PFSK-1 (cell line): Measurements from ENCODE around the gene KLK11.

Experiments
- POLR2AphosphoS5 ChIP-seq: IDR thresholded peaks from 2 replicates; pipeline ENCODE4 v1.6.1; 2012; ENCODE audit warnings: low read depth, mild to moderate bottlenecking, control low read depth, low read length, moderate library complexity
- TAF1 ChIP-seq: IDR thresholded peaks from 2 replicates; pipeline ENCODE4 v1.6.1; 2012; ENCODE audit warnings: low read length, control low read depth, borderline replicate concordance; ENCODE audit not compliant: insufficient read depth
- TF ChIP-seq, protein P1 (sequence below), 2 experiments: IDR thresholded peaks; 2 replicates each; pipeline versions ENCODE4 v1.6.1 to v1.8.0; 2011 to 2012; ENCODE audit warnings: low read depth in 2 of 2, low read length in 2 of 2, control low read depth in 1 of 2, inconsistent platforms in 1 of 2, mild to moderate bottlenecking in 1 of 2, moderate library complexity in 1 of 2; ENCODE audit not compliant: insufficient read depth in 1 of 2

DNA sequence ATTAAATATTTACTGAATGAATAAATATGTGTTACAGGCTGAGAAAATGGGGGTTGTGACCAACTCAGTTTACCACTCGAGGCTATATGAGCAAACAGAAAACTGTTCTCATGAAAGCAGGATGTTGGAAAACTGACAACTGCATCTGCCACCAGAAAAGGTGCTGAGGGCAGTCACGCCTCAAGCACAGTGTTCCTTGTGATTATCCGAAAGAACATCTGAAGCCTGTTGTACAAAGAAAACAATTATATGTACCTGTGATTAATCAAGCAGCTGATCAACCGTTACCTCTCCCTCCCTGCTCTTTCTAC lies 44.6 kb upstream of the KLK11 start:
- TF ChIP-seq POLR2AphosphoS5 (no peak), TAF1 (no peak)
- TF ChIP-seq, protein P1, sequence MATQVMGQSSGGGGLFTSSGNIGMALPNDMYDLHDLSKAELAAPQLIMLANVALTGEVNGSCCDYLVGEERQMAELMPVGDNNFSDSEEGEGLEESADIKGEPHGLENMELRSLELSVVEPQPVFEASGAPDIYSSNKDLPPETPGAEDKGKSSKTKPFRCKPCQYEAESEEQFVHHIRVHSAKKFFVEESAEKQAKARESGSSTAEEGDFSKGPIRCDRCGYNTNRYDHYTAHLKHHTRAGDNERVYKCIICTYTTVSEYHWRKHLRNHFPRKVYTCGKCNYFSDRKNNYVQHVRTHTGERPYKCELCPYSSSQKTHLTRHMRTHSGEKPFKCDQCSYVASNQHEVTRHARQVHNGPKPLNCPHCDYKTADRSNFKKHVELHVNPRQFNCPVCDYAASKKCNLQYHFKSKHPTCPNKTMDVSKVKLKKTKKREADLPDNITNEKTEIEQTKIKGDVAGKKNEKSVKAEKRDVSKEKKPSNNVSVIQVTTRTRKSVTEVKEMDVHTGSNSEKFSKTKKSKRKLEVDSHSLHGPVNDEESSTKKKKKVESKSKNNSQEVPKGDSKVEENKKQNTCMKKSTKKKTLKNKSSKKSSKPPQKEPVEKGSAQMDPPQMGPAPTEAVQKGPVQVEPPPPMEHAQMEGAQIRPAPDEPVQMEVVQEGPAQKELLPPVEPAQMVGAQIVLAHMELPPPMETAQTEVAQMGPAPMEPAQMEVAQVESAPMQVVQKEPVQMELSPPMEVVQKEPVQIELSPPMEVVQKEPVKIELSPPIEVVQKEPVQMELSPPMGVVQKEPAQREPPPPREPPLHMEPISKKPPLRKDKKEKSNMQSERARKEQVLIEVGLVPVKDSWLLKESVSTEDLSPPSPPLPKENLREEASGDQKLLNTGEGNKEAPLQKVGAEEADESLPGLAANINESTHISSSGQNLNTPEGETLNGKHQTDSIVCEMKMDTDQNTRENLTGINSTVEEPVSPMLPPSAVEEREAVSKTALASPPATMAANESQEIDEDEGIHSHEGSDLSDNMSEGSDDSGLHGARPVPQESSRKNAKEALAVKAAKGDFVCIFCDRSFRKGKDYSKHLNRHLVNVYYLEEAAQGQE (IDR thresholded peaks at IDR 0.05; ENCODE audit: insufficient read depth in 1 of 2, low read depth in 2 of 2, low read length in 2 of 2), result no peak
